H9 (cell line): ENCODE data around the gene KCTD1. TPM values are rescaled to one million over a fixed set of nuclear protein-coding genes. Genes with fewer than 3 reads are reported as not detected.

Source experiments
- DNase-seq: peaks from one replicate; pipeline ENCODE4 v3.0.0-alpha.2; 2017
- H2AFZ ChIP-seq: one replicate; pipeline ENCODE4 v1.6.1; 2013; ENCODE audit warnings: mild to moderate bottlenecking, low read length, control low read depth, moderate library complexity
- H2AK5ac ChIP-seq: 2 replicates; pipeline ENCODE4 v1.6.1; 2013; ENCODE audit warnings: low read length, control low read depth, mixed read lengths; ENCODE audit not compliant: insufficient read length
- H2BK120ac ChIP-seq: one replicate; pipeline ENCODE4 v1.6.1; 2013; ENCODE audit warnings: low read depth, mild to moderate bottlenecking, low read length, control low read depth, inconsistent platforms; ENCODE audit not compliant: poor library complexity, severe bottlenecking
- H2BK12ac ChIP-seq: 2 replicates; pipeline ENCODE4 v1.6.1; 2013; ENCODE audit warnings: low read length, control low read depth, mixed read lengths, low read depth; ENCODE audit not compliant: insufficient read length
- H2BK15ac ChIP-seq: 2 replicates; pipeline ENCODE4 v1.6.1; 2013; ENCODE audit warnings: low read depth, low read length, control low read depth
- H2BK20ac ChIP-seq: one replicate; pipeline ENCODE4 v1.6.1; 2013; ENCODE audit warnings: low read depth, mild to moderate bottlenecking, low read length, control low read depth, inconsistent platforms; ENCODE audit not compliant: poor library complexity, severe bottlenecking
- H2BK5ac ChIP-seq: 2 replicates; pipeline ENCODE4 v1.6.1; 2013; ENCODE audit warnings: low read length, control low read depth, mixed read lengths; ENCODE audit not compliant: insufficient read length
- H3K14ac ChIP-seq: 2 replicates; pipeline ENCODE4 v1.6.1; 2013; ENCODE audit warnings: low read length, control low read depth; ENCODE audit not compliant: insufficient read depth
- H3K18ac ChIP-seq: 2 replicates; pipeline ENCODE4 v1.6.1; 2013; ENCODE audit warnings: low read depth, mild to moderate bottlenecking, mixed read lengths, low read length, control low read depth; ENCODE audit not compliant: insufficient read length
- H3K23ac ChIP-seq: 2 replicates; pipeline ENCODE4 v1.6.1; 2013; ENCODE audit warnings: low read length, control low read depth, mixed read lengths, low read depth; ENCODE audit not compliant: insufficient read length
- H3K23me2 ChIP-seq: 2 replicates; pipeline ENCODE4 v1.6.1; 2013; ENCODE audit warnings: low read depth, mild to moderate bottlenecking, mixed read lengths, low read length, control low read depth; ENCODE audit not compliant: insufficient read length, poor library complexity, severe bottlenecking
- H3K27ac ChIP-seq: 2 replicates; pipeline ENCODE4 v1.5.1; 2013; ENCODE audit warnings: low read length, control low read depth, mixed read lengths, low read depth; ENCODE audit not compliant: insufficient read length
- H3K27me3 ChIP-seq: 2 replicates; pipeline ENCODE4 v1.6.1; 2013; ENCODE audit warnings: low read length, control low read depth, inconsistent platforms; ENCODE audit not compliant: insufficient read depth
- H3K4ac ChIP-seq: 2 replicates; pipeline ENCODE4 v1.6.1; 2013; ENCODE audit warnings: low read depth, mild to moderate bottlenecking, control low read depth, inconsistent platforms, low read length, moderate library complexity
- H3K4me1 ChIP-seq: 2 replicates; pipeline ENCODE4 v1.6.1; 2013; ENCODE audit warnings: low read length, control low read depth, inconsistent platforms; ENCODE audit not compliant: insufficient read depth
- H3K4me2 ChIP-seq: 2 replicates; pipeline ENCODE4 v1.6.1; 2013; ENCODE audit warnings: low read length, control low read depth, mixed read lengths; ENCODE audit not compliant: insufficient read length, insufficient read depth
- H3K56ac ChIP-seq: 2 replicates; pipeline ENCODE4 v1.6.1; 2013; ENCODE audit warnings: low read depth, mild to moderate bottlenecking, mixed read lengths, low read length, control low read depth; ENCODE audit not compliant: insufficient read length
- H3K79me1 ChIP-seq: 2 replicates; pipeline ENCODE4 v1.6.1; 2013; ENCODE audit warnings: low read depth, mild to moderate bottlenecking, moderate library complexity, low read length, control low read depth, inconsistent platforms; ENCODE audit not compliant: insufficient read depth, poor library complexity, severe bottlenecking
- H3K79me2 ChIP-seq: 2 replicates; pipeline ENCODE4 v1.6.1; 2013; ENCODE audit warnings: low read length, control low read depth, inconsistent platforms; ENCODE audit not compliant: insufficient read depth
- H3K9ac ChIP-seq: 2 replicates; pipeline ENCODE4 v1.6.1; 2013; ENCODE audit warnings: low read length, control low read depth, mixed read lengths; ENCODE audit not compliant: insufficient read length; ENCODE audit errors: extremely low read depth
- H3K9me3 ChIP-seq: one replicate; pipeline ENCODE4 v1.6.1; 2013; ENCODE audit warnings: low read depth, low read length, inconsistent platforms; ENCODE audit not compliant: control insufficient read depth
- H3T11ph ChIP-seq: one replicate; pipeline ENCODE4 v1.6.1; 2013; ENCODE audit warnings: mild to moderate bottlenecking, low read length, control low read depth, inconsistent platforms
- H4K20me1 ChIP-seq: one replicate; pipeline ENCODE4 v1.6.1; 2013; ENCODE audit not compliant: control insufficient read depth, insufficient read length, insufficient read depth
- H4K5ac ChIP-seq: 2 replicates; pipeline ENCODE4 v1.6.1; 2013; ENCODE audit warnings: low read depth, mild to moderate bottlenecking, mixed read lengths, low read length, control low read depth; ENCODE audit not compliant: insufficient read length
- H4K8ac ChIP-seq: replicated peaks from 2 replicates; pipeline ENCODE4 v1.6.1; 2013; ENCODE audit warnings: low read length, control low read depth, mixed read lengths, low read depth; ENCODE audit not compliant: insufficient read length
- H4K91ac ChIP-seq: 2 replicates; pipeline ENCODE4 v1.6.1; 2013; ENCODE audit warnings: low read depth, mild to moderate bottlenecking, moderate library complexity, mixed read lengths, low read length, control low read depth; ENCODE audit not compliant: insufficient read length
- H3K27ac Mint-ChIP-seq, 3 experiments: 2 replicates in 2 of 3; 3 replicates in 1 of 3; pipeline ENCODE4 v1.8.0; 2020 to 2021; ENCODE audit warnings: mixed read lengths in 3 of 3, mild to moderate bottlenecking in 1 of 3, moderate library complexity in 1 of 3
- H3K27me3 Mint-ChIP-seq: 2 replicates; pipeline ENCODE4 v1.8.0; 2021; ENCODE audit warnings: low read depth, mild to moderate bottlenecking, moderate library complexity, mixed read lengths
- H3K36me3 Mint-ChIP-seq, 3 experiments: 2 replicates in 2 of 3; 3 replicates in 1 of 3; pipeline ENCODE4 v1.8.0; 2020 to 2021; ENCODE audit warnings: low read depth in 3 of 3, mixed read lengths in 3 of 3; ENCODE audit not compliant: insufficient read depth in 1 of 3
- H3K4me1 Mint-ChIP-seq, 2 experiments: 2 replicates each; pipeline ENCODE4 v1.8.0; 2020; ENCODE audit warnings: mixed read lengths in 2 of 2
- H3K4me3 Mint-ChIP-seq, 2 experiments: 2 replicates in 1 of 2; 3 replicates in 1 of 2; pipeline ENCODE4 v1.8.0; 2020 to 2021; ENCODE audit warnings: mild to moderate bottlenecking in 2 of 2, mixed read lengths in 2 of 2, moderate library complexity in 1 of 2
- H3K9me3 Mint-ChIP-seq, 2 experiments: 2 replicates in 1 of 2; 3 replicates in 1 of 2; pipeline ENCODE4 v1.8.0; 2020; ENCODE audit warnings: mild to moderate bottlenecking in 2 of 2, mixed read lengths in 2 of 2, moderate library complexity in 1 of 2
- CTCF ChIP-seq: fragments of 200-600 bp; sonication (generic); conservative IDR thresholded peaks from 3 replicates; pipeline ENCODE4 v1.8.0; 2021; ENCODE audit warnings: antibody characterized with exemption, mild to moderate bottlenecking
- WGBS: extraction: QIAGEN DNeasy Blood & Tissue Kit; methylation state at CpG from one replicate; pipeline ENCODE4 v1.1.7; 2013; ENCODE audit warnings: missing lambda C conversion rate, low lambda C conversion rate, mixed read lengths; ENCODE audit not compliant: insufficient read length; ENCODE audit errors: extremely low coverage; 5-methylcytosine and 5-hydroxymethylcytosine counted together
- total RNA-seq: library from RNA; stranded (reverse); gene quantifications from 2 replicates; pipeline ENCODE4 v1.2.1, GENCODE V29; 2021

The KCTD1 gene
- total RNA-seq, 1 experiment from 2014 or later, result 10.8 TPM

GRCh38 chr18:26503382-26503781, 45.0 kb downstream of the KCTD1 start:
- no peak overlapping the region for H3K18ac ChIP-seq
- no peak for DNase-seq
- no peak overlapping the region for H4K5ac ChIP-seq
- H2AK5ac ChIP-seq, result no peak overlapping the region
- H3K9me3 ChIP-seq, result no peaks in the 10 kb centered on the region
- H3K56ac ChIP-seq, result no peak overlapping the region
- H3K23me2 ChIP-seq, result no peaks in the 10 kb centered on the region
- H3K14ac ChIP-seq, result no peak overlapping the region
- no peaks in the 10 kb centered on the region for H4K20me1 ChIP-seq
- no peak overlapping the region for H2BK120ac ChIP-seq
- no peaks in the 10 kb centered on the region for H3K79me2 ChIP-seq
- no peaks in the 10 kb centered on the region for H3K4me1 ChIP-seq
- H2BK5ac ChIP-seq, result no peak overlapping the region
- H3K9ac ChIP-seq, result no peak overlapping the region
- no peak overlapping the region for H2BK15ac ChIP-seq
- H3K23ac ChIP-seq, result no peak overlapping the region
- Mint-ChIP-seq H3K9me3 (no peaks in the 10 kb centered on the region), H3K4me1 (peaks cover 0 to 2% of the 10 kb centered on the region in 2 experiments; a peak in 1 of 4 replicates), H3K27me3 (no peaks in the 10 kb centered on the region), H3K4me3 (no peak overlapping the region), H3K36me3 (no peaks in the 10 kb centered on the region; a peak in 1 of 7 replicates), H3K27ac (no peak overlapping the region)
- no peak overlapping the region for H3K4me2 ChIP-seq
- no peak overlapping the region for H2BK12ac ChIP-seq
- H3K27me3 ChIP-seq, result no peaks in the 10 kb centered on the region
- no peak overlapping the region for H3T11ph ChIP-seq
- no peak for TF ChIP-seq CTCF
- H3K4ac ChIP-seq, result no peak overlapping the region
- no peak overlapping the region for H4K8ac ChIP-seq
- no peak overlapping the region for H2BK20ac ChIP-seq
- H3K27ac ChIP-seq, result no peak overlapping the region
- H2AFZ ChIP-seq, result no peak overlapping the region
- no peak overlapping the region for H4K91ac ChIP-seq
- no peaks in the 10 kb centered on the region for H3K79me1 ChIP-seq
- WGBS, result no CpG with 5 or more reads among the region's 7 CpGs
